NCI-H128 (cell line): Measurements from ENCODE around the gene IGSF3.
"Not testable (repeated sequence)": the region's sequence is repeated elsewhere in the genome, so short reads cannot be mapped to it uniquely, and the experiment has no call there.

Experiments
- DNase-seq: peaks from one replicate; lab custom pipeline; 2025; ENCODE audit not compliant: unreplicated experiment; lab: John Stamatoyannopoulos, UW

Gene IGSF3

DNA sequence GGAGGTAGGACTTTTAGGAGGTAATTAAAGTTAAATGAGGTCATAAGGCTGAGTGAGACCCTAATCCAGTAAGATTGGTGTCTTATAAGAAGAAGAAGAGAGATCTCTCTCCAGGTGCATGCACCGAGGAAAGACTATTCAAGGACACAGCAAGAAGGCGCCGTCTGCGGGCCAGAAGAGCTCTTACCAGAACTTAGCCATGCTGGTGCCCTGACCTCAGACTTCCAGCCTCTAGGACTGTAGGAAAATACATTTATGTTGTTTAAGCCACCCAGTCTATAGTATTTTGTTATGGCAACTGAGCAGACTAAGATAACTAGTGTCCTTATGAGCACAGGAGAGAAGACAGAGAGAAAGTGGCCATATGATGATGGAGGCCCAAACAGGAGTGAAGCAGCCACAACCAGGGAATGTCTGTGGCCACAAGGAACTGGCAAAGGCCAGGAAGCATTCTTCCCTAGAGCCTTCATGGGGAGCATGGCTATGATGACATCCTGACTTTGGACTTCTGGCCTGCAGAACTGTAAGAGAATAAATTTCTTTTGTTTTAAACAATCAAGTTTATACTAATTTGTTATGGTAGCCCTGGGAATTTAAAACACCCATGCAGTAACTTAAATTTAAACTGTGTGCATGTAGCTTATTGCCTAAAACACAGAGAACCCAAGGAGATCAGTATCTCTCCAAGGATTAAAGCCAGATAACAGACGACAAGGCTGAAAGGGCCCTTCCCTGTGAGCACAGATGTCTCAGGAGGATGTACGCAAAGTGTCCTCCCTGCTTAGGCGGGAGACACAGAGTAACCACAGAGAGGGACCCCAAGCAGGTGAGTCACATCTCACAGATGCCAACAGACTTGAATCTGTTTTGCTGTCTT, 86.8 kb downstream of the IGSF3 start:
- DNase-seq = no peak

DNA sequence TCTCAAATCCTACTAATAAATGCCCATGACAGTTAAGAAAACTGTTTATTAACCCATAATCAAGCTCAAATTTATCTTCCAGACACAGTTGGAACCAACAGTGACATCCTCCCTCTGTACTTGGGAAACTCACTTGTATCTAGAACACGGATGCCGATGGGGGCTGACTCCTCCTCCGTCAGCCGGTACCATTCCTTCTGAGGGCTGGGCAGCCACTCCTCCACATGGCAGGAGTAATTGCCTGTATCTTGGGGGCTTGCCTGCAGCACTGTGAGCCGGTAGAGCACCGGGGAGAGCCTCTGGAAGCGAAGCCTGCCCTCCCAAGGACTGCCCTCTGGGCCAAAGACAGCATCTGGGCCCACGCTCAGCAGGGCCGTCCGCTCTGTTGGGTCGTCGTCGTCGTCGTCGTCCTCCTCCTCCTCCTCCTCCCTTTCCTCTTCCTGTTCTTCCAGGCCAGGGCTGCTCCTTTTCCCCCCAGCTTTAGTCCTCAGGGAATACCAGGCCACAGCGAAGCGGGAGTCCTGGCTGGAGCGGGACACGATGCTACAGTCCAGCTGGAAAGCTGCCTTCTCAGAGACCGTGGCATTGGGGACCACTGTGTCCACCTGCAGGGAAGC, 88.2 kb downstream of the IGSF3 start:
- DNase-seq = no peak

DNA sequence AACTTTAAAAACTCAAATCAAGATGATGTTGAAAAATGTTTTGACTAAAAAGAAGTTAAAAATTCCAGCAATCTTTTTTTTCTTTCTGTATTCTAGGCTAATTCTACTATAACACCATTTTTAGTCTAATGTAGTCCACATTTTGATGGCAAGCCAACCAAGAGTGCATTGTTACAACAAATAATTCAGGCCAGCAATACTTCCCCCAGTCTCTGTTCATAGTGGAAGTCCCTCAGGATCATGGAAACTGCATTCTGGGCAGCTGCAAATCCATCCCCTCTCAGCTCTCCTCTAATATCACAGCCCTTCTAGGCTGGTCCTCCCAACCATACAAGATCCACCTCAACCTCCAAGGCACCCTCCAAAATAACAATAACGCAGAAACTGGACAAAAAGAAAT, 89.0 kb downstream of the IGSF3 start:
- DNase-seq = no peak

DNA sequence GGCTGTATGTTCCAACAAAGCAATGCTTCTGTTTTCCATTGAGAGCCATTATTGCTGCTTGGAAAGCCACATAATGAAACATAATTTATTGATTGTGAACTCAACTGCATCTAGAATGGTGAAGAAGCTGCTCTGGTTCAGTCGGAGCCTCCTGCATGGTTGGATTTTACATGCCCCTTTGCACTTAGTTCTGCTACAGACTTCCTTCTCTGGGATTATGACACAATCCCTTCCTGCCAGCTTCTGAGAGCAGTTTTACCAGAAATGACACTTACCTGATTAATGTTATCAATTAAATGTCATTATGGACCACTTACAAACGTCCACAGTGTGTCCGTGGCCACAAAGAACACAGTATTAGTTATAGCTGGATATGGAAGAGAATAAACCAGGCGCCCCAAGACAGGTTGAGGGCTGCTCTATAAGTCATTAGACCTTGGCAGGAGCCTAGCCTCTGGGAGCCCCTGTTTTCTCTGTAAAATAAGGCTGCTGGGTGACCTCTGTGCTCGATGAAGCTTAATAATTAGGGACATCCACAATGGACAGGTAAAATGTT, 89.7 kb downstream of the IGSF3 start:
- DNase-seq = no peak

DNA sequence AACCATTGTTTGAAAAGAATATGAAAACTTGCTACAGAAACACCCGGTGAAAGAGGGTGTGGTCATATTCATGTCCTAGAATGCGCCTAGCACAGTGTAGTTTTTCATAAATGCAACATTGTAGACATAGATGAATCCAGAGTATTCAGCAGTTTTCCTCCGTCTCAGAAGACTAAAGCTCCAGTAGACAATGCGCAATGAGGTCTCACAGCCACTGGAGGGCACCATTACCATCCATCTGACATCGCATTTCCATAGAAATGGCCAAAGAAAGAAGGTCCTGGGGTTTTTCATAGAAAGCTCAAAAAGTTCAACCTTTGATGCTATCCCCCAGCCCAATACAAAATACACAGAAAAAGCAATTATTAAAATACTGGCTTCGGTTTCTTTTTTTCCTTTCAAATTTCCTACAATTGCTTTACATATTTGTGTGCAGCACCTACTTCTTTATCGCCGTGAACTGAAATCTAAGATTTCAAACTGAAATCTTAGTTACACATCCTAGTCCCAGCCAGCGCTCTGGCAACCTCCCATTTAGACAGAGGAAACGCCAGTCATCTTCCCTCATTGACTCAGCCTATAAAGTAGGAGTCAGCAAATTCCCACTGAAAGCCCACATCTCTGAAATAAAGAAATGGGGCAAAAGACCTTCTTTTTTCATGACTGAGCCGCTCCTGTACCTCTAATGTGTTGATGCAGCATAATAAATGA, 92.8 kb downstream of the IGSF3 start:
- peak; percentile 7 for DNase-seq

DNA sequence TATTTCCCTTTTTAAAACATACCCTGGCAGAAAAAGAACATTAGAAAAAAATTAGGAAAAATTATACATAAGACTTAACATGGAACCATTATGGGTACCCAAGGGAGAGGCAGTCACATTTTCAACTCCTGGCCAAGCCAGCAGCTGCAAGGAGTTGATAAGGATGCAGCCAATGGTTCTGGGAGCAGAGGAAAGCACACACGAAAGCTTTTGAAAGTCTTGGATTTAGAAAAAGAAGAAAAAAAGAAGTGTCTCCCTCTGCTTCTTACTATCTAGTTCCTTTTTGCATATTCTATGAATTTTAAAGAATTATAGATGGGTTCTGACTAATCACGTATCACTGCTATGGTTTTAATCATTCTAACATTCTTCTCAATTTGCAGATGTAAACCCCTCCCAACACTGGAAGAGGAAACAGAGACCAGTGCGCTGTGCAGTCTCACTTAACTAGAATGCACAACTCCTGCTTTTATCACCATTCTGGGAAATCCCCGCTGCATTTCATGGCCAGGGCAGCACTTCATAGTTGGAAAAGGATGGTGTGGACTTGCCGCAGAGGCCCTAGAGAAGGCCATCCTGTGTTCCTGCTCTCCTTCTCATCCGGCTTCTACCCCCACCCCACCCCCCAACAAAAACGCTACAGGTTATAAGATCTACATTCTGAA, 94.0 kb downstream of the IGSF3 start:
- DNase-seq = no peak

DNA sequence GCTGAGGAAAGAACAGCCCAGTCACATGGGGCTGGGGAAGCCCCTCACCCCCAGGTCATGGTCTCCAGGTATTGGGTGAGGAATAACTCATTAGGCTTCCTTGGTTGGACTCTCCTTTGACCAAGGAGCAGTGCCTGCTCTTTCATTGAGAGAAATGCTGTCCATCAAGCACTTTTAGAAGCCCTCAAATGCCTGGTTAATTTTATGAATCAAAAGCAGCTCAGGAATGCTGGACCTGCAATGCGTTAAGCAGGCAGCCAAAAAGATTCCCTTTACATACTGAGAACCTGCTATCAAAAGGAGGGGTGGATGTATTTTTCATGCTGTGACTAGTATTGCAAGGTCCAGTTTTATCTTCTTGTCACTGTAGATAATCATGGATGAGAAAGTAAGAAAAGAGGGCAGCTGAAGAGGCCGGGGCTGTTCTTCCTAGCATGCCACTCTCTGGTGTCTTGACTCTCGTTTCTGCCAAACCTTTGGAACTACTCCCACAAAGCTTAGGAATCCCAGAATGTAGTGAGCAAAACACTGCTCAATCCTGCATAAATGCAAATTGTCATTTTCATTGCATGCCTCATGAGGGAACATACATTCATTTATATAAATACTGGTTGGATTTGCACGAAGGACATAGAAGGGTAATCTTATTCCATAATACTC, 94.6 kb downstream of the IGSF3 start:
- DNase-seq = no peak

DNA sequence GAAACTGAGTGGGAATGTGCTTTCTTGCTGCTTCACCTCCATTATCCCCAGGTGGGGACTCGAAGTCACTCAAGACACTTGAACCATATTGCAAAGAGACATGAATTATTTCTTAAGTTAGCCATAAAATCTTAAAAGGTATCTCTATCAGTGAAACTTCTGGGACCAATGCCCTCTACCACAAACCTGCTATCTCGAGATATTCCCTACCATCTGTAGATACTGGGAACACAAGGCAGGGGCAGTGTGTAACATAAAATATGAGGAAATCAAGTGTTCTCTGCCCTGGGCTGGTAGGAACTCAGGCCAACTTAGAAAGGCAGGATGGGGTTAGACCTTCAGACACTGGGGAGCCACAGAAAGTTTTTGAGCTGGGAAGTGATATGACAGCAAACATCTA, 95.4 kb downstream of the IGSF3 start:
- no peak for DNase-seq

DNA sequence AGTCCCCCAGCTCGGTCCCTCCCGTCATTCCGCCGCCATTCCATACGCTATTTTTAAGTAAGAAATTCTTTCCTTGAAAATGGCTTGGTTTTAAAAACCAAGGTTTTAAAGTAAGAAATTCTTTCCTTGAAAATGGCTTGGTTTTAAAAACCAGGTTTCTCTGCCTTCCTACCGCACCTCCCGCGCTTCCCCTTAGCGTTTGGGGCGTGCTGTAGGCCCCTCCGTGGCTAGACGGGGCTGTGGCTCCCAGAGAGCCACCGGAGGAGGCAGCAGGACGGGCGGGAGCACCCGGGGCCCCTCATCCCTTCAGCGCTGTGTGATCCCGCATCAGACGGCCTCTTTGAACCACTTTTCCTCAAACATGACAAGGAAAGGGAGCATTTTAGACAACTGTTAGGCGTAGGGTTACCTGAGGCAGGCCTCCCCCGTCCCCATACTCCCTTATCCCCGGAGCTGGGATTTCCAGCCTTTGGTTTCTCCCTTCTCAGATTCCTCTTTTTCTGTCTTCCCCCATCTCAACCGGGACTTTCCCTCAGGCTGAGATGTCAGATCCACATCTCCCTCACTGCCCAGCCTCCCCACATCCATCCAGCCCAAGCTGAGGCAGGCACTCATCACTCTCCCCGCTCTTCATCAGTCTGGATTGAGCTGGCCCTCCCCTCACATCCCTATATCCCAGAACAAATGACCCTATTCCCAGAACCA, 96.2 kb downstream of the IGSF3 start:
- no peak for DNase-seq

DNA sequence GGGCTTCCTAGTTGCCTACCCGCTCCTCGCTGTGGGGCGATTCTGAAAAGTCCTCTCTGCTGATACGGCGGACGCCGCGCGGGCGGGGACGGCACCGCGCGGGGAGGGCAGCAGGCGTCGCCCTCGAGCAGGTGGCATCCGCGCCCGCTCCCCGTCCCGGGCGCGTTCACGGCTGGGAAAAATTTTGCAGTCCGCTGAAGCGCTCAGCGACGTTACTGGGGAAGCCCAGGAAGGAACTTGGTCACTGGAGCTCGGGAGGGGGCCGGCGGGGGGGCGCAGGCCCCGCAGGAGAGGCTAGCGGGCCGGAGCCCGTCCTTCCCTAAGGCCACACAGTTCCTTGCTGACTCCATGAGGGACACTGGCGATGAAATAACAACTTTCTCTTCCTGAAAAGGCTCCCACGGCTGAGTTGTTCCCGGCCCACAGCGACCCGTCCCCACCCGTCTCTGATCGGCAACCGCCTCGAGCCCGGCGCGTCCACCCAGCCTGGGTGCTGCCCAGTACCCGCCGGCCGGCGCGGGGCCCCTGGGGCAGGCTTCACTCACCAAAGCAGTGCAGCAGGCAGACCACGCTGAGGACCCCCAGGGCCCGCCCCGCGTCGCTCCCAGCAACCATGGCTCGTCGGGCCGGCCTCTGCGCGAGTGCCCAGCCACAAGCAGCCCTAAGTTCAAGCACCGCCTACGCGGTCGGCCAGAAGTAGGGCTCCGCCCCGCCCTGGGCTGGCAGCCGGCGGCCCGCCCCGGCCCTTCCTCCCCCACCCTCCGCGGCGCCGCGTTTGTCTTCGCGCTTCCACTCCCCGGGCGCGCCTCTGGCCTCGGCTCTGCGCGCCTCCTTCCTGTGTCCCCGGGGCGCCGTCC, 96.9 kb downstream of the IGSF3 start, which contains the start of gene CD58:
TSS of gene CD58 (minus strand) at position 669 of the 857 bp plus-strand sequence. CDS start at position 615, 54 bp downstream.
- peak; percentile 46 for DNase-seq

DNA sequence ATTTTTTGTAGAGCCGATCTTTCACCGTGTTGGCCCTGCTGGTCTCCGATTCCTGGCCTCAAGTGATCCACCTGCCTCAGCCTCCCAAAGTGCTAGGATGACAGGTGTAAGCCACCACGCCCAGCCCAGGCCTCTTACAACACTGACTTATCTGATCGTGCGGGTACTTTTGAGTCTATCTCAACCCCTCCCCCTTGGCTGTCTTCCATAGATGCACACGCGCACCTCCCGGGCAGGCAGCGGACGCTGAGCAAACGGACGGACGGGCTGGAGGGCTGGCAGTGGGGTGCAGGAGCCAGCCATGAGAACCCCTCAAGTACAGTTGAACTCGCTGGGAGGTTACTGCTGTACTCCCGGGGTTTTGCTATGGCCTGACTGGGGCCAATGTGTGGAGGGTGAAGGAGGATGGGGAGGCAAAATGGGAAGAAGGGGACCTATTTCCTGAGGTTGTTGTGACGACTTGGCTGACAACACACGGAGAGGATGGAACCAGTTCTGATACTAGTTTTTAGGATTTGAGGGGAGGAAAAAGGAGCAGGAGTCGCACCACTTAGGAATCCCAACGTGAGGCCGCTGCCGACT, 97.7 kb downstream of the IGSF3 start:
- DNase-seq = no peak

DNA sequence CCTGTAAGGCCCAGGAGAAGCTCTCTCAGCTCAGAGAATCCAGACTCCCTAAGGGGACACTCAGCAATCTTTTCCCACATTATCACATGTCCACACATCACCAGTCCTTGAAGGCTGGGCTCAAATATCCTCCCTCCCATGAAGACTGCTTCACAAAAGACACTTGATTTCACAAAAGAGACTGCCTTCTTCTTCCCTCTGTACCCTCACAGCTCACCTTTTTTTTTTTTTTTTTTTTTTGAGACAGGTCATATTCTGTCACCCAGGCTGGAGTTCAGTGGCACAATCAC, 98.2 kb downstream of the IGSF3 start:
- DNase-seq = no peak

DNA sequence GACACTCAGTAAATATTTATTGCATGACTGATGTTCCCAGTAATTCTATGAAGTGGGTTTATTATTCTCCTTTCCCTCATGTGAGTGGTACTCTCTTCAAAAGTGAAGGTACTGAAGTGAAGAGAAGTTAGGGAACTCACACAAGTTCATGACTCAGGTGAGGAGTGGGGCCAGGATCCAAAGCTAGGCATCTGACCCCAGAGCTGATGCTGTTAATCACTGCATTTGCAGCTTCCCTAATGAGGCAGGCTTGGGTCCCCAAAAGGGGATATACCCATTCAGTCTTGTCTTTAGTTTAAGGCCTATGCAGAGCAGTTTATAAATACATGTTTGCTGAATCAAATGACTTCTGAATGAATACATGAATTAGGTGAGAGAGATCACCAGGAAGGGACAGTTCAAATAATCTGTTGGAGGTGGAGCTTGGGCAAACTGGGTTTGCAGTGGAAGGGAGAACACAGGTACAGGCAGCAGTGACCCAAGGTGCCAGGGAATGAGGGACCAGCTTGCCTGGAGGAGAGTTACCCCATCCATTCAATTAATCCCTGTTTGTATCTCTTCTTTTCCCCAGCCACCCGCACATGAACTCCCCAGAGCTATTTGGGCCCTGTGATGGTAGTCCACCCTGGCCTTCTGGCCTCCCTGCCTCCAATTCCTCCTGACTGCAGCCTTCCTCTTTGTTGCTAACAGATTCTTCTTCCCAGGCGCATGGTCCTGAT, 98.7 kb downstream of the IGSF3 start:
- DNase-seq = no peak

DNA sequence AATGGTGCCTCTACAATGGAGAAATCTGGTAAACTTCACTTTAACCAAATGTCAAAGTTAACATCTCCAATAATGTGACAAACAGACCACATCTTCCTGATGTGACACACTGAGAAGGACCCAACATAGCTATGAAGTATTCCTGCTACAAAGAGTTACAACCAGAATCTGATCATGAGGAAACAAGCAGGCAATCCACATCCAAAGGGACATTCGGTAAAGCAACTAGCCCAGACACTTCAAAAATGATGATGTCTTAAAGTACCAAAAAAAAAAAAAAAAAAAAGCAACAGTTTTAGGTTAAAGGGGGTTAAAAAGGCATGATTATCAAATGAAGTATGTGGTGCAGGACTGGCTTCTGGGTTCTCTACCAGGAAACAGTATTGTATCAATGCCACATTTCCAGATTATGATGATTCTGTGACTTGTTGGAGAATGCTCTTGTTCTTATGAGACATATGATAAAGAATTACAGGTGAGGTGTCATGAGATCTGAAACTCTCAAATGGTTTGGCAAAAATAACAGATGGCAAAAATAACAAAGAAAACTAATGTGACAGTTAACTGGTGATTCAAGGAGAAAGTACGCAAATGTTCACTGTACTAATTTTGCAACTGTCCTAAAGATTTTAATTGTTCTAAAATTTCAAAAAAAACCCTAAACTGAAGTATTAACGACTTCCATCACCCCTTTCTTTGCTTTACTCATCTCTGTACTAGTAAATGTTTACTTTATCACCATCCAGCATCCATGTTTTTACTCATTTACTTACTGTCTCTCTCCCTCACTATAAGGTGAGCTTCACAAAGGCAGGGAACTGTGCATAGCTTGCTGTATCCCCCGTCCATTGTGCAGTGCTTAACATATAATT, 99.5 kb downstream of the IGSF3 start:
- DNase-seq = no peak

DNA sequence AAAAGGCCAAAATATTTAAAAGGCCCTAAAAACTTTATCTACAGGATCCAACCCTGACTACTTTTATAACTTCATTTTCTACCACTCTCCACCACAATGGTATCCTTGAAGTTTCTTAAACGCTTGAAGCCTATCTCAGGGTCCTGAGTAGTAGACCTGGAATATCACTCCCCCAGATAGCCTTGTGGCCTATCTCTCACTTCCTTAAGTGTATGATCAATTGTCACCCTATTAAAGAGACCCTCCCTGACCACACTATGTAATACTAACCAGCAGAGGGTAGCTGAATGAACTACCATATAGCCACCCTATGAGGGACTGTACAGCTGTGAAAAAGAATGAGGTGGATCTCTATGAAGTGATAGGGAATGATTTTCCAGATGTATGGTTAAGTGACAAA, 102.3 kb downstream of the IGSF3 start:
- no peak for DNase-seq

DNA sequence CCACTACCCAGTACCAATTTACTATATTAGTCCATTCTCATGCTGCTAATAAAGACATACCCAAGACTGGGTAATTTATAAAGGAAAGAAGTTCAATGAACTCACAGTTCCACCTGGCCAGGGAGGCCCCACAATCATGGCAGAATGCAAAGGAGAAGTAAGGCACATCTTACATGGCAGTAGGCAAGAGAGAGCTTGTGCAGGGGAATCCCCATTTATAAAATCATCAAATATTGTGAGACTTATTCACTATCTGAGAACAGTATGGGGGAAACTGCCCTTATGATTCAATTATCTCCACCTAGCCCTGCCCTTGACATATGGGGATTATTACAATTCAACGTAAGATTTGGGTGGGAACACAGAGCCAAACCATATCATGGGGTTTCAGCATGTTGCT, 103.1 kb downstream of the IGSF3 start:
- no peak for DNase-seq

DNA sequence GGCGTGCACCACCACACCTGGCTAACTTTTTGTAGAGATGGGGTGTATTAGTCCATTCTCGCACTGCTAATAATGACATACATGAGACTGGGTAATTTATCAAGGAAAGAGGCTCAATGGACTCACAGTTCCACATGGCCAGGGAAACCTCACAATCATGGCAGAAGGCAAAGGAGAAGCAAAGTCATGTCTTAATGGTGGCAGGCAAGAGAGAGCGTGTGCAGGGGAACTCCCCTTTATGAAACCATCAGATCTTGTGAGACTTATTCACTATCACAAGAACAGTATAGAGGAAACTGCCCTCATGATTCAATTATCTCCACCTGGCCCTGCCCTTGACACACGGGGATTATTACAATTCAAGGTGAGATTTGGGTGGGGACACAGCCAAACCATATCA, 105.1 kb downstream of the IGSF3 start:
- not testable (repeated sequence) for DNase-seq
